ENCODE results near the gene PRKCI. TPM values are rescaled to one million over a fixed set of nuclear protein-coding genes. Genes with fewer than 3 reads are reported as not detected.
A peak's percentile ranks its signal among the peaks of the same experiment; 100 is the strongest.

PRKCI gene
- total and polyA plus RNA-seq, 9 of the 15 experiments (the other 6 are each of a cell fraction or from before 2014, with no cell fraction given), result 10.5 to 43.2 (median 31.4) TPM

- TF ChIP-seq, protein P1, sequence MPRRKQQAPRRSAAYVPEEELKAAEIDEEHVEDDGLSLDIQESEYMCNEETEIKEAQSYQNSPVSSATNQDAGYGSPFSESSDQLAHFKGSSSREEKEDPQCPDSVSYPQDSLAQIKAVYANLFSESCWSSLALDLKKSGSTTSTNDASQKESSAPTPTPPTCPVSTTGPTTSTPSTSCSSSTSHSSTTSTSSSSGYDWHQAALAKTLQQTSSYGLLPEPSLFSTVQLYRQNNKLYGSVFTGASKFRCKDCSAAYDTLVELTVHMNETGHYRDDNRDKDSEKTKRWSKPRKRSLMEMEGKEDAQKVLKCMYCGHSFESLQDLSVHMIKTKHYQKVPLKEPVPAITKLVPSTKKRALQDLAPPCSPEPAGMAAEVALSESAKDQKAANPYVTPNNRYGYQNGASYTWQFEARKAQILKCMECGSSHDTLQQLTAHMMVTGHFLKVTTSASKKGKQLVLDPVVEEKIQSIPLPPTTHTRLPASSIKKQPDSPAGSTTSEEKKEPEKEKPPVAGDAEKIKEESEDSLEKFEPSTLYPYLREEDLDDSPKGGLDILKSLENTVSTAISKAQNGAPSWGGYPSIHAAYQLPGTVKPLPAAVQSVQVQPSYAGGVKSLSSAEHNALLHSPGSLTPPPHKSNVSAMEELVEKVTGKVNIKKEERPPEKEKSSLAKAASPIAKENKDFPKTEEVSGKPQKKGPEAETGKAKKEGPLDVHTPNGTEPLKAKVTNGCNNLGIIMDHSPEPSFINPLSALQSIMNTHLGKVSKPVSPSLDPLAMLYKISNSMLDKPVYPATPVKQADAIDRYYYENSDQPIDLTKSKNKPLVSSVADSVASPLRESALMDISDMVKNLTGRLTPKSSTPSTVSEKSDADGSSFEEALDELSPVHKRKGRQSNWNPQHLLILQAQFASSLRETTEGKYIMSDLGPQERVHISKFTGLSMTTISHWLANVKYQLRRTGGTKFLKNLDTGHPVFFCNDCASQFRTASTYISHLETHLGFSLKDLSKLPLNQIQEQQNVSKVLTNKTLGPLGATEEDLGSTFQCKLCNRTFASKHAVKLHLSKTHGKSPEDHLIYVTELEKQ (CRISPR knock-in tag; IDR thresholded peaks at IDR 0.05), result no peak
- TF ChIP-seq DDX20 (tag; IDR thresholded peaks at IDR 0.05; ENCODE audit: low read depth) (no peak), NCOA4 (IDR thresholded peaks at IDR 0.05; ENCODE audit: partially characterized antibody) (no peak), CREM (IDR thresholded peaks at IDR 0.05; ENCODE audit: low read depth) (no peak), ETS2 (tag; IDR thresholded peaks at IDR 0.05; ENCODE audit: borderline replicate concordance, poor library complexity, severe bottlenecking) (no peak), ATF7 (IDR thresholded peaks at IDR 0.05) (no peak), ZNF316 (IDR thresholded peaks at IDR 0.05) (peak; percentile 74), ZBTB8A (IDR thresholded peaks at IDR 0.05; ENCODE audit: partially characterized antibody) (no peak), ZNF695 (CRISPR knock-in tag; IDR thresholded peaks at IDR 0.05) (no peak), ZNF707 (CRISPR knock-in tag; conservative IDR thresholded peaks at IDR 0.05) (no peak), RBM15 (IDR thresholded peaks at IDR 0.05; ENCODE audit: insufficient read depth, low read length) (no peak), BRD9 (IDR thresholded peaks at IDR 0.05; ENCODE audit: low read depth, partially characterized antibody) (no peak)
- TF ChIP-seq, protein P2, sequence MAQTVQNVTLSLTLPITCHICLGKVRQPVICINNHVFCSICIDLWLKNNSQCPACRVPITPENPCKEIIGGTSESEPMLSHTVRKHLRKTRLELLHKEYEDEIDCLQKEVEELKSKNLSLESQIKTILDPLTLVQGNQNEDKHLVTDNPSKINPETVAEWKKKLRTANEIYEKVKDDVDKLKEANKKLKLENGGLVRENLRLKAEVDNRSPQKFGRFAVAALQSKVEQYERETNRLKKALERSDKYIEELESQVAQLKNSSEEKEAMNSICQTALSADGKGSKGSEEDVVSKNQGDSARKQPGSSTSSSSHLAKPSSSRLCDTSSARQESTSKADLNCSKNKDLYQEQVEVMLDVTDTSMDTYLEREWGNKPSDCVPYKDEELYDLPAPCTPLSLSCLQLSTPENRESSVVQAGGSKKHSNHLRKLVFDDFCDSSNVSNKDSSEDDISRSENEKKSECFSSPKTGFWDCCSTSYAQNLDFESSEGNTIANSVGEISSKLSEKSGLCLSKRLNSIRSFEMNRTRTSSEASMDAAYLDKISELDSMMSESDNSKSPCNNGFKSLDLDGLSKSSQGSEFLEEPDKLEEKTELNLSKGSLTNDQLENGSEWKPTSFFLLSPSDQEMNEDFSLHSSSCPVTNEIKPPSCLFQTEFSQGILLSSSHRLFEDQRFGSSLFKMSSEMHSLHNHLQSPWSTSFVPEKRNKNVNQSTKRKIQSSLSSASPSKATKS (CRISPR knock-in tag; IDR thresholded peaks at IDR 0.05), result no peak
Observed at GRCh38 chr3:170322566-170323269, 100.5 kb downstream of the PRKCI start (continued).

Data from K562 (cell line).